Measurements from ENCODE around the gene ANAPC2.

The ANAPC2 gene

DNA sequence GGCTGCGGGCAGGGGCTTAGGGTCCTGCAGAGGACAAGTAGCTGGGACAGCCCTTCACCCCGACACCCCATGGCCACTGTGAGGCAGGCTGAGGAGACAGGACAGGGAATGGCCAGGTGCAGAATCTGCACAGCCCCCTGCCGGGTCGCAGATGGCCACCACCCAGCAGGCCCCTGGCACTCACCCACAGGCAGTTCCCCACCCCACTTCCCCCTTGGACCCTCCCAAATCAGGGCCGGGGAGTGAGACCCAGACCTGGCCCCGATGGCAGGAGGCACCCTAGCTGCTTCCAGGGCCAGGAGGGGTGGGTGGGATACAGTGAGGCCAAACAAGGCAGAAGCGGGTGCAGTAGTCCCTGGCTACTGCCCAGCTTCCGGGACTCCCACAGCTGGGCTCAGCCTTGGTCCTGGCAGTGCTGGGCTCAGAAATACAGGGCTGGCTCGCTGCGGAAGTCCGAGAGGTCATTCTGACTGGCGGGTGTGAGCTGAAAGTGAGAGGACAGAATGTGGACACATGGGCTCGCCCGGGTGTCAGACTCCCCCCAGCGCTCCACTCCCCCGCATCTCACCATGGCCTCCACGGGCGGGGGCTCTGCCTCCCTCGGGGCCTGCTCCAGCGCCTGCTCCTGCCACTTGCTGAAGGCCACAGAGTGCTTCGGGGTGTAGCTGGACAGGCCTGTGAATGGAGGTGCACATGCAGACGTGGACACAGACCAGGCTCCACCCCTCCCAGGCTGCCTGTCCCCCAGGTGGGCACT lies 3.5 kb upstream of the ANAPC2 start:
- DNase-seq = no peak

DNA sequence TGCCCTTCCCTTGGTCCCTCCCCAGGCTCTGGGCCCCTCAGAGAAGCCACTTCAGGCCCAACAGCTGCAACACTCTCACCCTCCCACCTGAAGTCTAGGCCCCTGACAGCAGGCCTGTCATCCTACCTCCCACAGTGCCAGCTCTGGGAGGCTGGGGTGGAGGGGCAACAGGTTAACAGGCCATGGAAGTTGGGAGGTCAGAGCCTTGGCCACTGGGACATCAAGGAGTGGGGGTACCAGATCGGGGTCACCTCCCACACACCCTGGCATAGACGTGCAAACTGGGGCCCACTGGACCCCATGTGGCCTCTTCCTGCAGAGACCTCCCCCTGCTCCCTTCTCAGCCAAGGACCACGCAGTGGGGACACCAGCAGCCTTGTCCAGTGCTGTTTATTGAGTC lies 2.9 kb upstream of the ANAPC2 start:
- DNase-seq = no peak

DNA sequence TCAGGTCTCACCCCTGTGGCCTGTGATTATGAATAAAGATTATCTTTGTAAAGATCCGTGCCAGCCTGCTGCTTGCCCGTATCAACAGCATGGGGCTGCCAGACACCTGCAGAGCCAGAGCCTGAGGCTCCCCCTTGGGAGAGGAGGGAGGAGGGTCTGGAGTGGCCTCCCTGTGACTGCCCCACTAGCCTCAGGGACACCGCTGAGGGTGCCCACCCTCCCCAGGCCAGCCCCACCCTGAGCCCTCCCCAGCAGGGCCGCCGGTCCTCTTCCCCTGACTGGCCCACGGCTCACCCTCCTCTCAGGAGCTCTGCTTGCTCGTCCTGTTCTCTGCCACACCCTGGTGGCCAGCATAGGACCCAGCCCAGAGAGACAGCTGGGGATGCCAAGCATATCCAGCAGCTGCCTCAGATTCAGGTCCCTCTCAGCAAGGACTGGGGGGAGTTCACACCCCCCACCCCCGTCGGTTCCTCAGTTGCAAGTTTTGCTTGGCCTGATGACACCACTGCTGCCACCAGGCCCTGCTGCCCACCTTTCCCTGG lies 2.0 kb upstream of the ANAPC2 start:
- DNase-seq = no peak

DNA sequence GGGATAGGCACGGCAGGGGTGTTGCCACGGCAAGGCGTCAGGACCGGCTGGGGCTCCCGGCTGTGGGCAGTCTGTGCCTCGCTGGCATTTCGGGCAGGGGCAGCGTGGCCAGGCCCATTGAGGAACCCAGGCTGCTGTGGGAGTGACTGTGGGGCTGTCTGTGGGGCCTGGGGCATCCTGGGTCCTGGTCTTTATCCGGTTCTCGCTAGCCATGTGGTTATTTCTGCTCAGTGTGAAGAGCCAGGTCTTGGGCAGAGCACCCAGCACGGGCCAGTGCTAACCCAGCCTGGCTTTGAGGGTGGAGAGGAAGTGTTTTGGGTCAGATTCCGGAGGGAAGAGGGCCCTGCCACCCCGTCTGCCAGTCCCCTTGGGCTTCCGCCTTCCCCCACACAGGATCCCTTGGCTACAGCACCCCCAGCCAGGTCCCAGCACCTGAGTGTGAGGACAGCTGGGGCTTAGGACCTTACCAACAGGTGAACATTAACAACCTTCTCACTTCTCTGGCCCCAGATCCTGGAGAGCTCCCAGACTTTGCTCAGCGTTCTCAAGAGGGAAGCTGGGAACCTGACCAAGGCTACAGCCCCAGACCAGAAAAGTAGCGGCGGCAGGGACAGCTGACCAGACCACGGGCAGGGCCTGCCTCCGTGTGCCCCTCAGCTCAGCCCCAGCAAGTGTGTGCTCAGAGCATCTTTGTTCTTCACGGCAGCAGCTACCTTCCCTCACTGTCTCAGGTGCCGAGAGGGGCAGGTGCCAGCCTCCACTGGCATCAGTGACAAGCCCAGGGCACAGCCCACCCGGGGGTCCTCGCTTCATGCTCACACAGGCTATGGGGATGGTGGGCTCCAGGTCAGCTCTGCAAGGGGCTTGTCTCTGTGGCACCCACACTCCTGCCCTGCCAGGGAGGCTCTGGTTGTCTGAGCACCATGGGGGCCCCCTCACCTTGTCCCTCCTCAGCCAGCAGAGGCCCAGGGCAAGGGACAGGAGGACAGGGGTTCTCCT lies 1.2 kb upstream of the ANAPC2 start:
- DNase-seq = no peak

DNA sequence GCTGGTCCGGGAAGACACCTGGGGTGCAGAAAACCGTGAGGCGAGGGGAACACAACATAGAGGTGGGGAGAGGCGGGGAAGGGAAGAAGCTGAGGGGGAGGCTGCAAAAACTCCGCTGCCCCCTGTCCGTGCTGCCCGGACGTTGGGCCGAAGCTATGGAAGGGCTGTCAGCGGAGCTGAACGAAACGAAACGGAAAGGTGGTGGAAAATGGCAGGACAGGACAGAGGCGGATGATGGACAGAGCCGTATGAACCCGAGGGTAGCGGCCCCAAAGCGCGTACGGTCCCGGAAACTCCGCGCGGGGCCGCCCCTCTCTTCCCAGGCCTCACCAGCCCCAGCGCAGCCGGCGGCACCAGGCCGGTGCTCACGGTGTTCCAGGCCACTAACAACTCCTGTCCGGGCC lies 272 bp downstream of the ANAPC2 start:
- no peak for DNase-seq

DNA sequence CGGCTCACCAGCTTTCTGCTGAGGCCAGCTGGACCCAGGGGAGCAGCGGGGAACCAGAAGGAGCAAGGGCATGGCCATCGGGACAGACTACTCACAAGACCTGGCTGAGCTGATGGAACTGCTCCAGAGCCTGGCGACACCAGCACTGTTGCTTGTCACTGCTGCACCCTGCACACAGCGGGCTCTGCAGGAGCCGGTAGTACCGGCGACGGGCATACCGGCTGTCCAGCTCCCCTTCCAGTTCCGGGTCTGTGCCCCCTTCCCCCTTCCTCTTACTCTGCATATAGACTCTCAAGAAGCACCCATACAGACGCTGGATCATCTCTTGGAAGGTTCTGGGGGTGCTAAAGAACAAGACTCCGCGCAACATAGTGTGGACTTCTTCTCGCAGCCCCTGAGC lies 974 bp downstream of the ANAPC2 start:
- no peak for DNase-seq

DNA sequence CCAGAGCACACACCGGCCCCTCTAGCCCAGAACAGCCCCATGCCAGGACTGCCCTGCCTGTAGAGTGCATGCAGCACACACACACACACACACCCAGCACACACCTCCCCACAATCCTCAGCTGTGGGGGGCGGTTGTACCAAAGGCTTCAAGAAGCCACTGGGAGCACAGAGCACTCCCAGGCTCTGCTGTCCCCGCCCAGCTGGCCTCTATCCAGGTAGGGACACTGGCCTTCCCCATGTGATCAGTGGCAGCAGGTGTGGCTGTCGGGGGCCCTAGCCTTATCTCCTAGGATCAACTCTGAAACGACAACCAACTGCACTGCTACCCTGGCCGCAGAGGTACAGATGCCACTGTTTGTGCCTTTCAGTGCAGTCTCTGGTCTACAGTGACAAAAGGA lies 2.0 kb downstream of the ANAPC2 start:
- DNase-seq = no peak

DNA sequence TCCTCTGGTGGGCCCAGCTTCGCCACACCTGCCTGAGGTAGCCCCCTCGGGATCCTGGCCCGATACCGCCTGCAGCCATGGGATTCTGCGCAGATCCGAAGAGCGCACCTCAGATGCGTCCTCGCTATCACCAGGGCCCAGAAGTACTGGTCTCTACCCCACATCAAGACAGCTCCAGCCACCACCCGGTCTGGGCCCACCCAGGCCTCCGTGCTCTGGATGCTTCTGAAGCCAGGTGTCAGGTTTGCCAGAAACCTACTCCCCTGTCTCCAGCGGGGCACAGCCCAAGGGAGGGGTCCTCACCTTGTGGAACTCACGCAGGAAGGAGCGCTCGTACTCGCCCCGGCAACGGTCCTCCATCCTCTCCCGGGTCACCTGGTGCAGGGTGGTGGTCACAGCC lies 2.4 kb downstream of the ANAPC2 start:
- no peak for DNase-seq

DNA sequence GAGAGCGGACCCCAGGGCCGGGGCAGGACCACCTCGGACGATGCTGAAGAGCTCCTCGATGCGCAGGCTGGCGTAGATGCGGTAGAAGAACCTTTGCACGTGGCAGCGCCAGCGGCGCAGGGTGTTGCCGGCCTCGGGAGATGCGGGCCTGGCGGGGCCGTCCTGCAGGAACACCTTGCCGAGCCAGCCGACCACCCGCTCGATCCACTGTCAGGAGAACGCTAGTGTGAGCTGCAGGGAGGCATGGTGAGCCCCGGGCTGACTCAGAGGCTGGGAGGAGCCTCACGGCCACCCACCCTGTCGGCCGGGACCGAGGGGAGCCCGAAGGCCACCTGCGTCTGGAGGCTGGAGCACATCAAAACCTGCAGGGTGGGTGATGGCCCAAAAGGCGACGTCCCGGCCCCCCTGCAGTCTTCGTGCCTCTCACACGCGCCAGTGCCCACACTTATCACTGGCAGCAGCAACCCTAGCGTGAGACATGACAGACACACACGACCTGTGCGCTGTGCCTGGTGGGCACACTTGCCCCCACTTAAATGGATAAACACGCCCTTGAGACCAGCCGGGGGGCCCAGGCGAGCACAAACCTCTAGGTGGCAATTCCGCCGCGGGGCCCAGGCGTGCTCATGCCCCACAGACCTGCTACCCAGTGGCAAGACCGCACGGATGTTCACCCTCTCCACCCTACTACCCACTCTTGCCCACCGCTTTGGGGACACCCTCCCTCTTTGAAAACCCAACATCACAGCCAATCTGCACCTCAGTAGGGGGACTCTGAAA lies 3.3 kb downstream of the ANAPC2 start:
- DNase-seq = no peak

DNA sequence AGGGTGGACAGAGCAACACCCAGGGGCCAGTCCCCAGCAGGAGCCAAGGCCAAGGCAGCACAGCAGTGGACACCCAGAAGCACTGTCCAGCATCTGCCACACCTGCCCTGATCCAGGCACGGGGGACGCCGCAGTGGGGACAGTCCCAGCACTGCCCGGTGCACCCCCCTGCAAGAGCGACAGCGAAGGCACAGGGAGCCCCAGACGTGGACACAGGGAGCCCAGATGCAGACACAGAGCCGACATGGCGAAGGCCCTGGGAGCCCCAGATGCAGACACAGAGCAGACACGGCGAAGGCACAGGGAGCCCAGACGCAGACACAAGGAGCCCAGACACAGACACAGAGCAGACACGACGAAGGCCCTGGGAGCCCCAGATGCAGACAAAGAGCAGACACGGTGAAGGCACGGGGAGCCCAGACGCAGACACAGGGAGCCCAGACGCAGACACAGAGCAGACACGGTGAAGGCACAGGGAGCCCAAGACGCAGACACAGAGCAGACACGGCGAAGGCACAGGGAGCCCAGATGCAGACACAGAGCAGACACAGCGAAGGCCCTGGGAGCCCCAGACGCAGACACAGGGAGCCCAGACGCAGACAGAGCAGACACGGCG lies 4.3 kb downstream of the ANAPC2 start:
- DNase-seq = no peak

DNA sequence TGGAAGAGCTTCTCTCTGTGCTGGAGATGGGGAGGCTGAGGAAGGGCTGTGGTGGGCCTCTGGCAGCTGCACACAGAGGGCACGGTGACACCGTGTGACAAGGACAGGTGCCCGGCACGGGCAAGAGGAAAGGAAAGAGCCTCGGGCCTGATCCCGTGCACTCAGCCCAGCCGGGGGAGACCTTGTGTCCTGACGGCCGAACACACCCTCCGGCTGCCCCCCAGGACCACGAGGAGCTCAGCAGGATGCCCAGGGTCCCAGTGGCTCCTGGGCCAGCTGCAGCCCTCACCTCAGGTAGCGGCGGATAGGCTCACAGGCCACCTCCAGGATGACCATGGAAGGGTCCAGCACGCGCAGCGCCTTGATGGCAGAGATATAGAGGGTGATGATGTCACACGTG lies 5.5 kb downstream of the ANAPC2 start:
- DNase-seq = no peak

DNA sequence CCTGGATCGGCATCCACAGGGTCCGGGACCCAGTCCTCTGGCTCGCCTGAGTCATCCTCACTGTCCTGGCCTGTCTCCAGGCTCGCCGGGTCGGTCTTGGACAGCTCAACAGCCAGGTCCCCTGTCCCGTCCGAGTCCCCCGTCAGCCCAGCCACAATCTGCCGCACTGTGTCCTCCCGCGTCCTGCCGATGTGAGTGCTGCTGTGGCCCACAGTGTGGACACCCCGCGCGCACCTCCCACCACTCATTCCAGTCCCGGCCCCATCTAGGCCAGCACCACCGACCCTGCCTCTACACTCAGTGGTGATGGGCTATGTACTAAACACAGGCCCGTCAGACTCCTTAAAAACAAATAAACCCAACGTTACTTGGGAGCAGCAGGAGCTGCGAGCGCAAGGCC lies 6.7 kb downstream of the ANAPC2 start:
- DNase-seq = no peak

DNA sequence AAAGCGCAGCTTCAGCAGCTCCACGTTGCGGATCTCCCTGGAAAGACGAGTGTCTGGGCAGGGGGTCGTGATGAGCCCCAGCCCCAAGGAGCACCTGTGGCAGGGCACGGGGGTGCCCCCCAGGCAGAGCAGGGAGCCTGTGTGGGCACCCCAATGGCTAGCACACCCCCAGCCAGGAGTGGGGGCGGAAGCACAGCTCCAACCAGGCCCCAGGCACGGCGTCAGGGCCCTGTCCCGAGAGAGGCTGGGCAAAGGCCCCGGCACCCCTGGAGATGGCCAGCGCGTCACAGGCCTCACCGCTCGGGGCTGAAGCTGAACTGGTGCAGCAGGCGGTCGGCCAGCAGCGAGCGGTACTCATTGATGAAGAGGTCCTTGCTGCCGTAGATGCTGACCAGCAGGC lies 7.9 kb downstream of the ANAPC2 start:
- DNase-seq = no peak

DNA sequence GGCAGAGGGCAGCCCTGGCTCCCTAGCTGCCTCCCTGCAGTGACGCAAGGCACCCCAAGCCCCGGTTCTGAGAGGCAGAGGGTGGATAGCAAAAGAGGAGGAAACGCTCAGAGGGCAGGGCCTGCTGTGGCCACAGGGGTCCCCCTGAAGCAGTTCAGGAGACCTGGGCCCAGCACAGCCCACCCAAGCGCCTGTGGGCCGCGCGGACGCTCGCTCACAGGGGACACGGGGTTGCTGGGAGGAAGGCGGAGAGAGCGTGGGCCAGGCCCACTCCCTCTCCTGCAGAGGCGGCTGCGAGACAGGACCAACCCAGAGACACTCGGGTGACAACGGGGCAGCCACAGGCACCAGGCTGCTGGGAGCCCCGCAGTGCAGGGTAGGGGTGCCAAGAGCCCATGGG lies 8.6 kb downstream of the ANAPC2 start:
- no peak for DNase-seq

DNA sequence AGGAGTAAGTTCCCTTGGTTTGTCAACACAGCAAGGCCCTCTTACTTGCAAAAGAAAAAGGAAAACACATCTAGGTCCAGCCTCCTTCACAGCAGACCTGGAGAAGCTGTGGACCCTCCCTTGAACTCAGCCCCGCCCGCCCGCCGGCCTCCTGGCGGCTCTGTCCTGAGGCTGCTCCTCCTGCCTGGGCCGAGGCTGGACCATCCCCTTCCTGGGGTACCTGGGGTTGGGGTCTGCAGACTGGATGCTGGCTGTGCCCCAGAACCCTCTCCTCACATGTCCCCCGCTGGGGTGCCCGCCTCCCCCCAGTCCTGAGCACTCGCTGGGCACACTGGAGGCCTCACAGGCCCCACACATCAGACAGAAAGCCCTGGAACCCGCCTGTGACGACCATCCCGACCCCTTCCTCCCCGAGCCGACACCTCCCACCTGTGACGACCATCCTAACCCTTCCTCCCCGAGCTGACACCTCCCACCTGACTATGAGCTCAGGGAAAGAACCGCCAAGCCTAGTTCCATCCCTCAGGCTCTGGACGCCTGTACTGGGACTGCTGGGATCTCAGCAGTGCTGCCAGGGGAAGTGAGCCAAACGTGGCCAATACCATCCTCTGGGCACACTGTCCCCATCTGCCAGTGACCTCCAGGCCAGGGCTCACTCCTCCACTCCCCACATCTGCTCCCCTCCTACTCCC lies 9.3 kb downstream of the ANAPC2 start:
- DNase-seq = no peak

DNA sequence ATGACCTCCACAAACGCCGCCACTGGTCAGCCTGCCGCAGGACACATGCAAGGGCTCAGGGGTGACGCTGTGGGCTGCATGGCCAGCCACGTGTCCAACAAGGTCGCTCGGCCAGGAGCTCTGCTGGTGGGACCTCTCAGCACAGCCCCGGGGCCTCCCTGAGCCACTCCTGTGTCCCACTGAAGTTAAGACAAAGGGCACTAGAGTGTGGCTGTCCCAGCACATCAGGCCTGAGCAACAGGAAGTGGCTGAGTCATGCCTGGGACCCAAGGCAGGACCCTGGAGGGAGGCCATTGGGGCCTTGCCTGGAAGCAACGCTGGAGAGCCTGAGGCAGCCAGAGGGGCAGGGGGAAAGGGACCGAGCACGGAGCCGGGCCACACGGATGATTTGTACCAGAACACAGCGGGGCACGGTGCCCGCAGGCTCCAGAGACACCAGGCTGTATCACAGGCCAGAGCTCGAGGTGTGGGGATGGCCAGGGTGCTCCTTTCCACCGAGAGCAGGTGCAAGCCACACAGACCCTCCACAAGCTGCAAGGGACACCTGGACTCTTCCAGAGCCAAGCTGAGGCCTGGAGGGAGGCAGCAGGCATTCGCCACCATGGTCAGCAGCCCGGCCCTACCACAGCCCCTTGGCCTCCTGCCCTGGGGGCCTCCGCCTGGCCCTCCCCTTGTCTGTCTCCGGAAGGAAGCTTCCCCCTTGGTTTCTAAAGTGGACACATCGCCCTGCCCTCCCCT lies 10.0 kb downstream of the ANAPC2 start:
- DNase-seq = no peak

DNA sequence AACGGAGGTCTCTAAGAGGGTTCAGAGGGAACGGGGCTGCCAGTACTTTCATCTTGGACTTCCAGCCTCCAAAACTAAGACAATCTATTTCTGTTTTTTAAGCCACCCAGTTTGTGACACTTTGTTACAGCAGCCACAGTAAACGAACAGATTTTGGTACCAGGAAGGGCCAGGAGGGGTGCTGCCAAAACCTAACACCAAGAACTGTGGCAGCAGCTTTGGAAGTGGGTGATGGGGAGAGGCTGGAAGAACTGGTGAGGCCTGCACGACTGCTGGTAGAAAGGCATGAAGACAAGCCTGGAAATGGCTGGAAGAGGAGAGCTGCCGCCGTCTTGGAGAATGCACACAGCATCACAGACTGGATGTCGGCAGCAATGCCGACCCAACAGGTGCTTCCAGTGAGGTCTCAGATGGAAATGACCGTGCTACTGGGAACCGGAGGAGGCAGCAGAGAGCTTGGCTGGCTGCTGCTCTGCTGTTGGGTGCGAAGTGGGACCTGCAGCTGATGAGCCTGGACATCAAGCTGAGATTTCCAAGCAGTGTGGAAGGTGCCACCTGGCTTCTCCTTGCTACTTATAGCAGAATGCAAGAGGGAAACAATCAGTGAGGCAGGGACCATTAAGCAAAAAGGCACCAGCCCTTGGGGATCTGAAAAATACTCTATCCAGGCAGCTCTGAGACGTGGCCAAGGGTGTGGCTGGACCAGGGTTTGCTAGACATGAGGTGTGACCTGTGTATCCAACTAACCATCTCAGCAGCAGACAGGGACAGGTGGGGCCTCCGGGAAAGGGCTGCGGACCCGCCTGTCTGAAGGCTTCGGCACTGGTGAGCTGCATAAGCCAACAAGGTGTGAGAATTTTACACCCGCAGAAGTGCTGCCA lies 11.8 kb downstream of the ANAPC2 start:
- DNase-seq = no peak

DNA sequence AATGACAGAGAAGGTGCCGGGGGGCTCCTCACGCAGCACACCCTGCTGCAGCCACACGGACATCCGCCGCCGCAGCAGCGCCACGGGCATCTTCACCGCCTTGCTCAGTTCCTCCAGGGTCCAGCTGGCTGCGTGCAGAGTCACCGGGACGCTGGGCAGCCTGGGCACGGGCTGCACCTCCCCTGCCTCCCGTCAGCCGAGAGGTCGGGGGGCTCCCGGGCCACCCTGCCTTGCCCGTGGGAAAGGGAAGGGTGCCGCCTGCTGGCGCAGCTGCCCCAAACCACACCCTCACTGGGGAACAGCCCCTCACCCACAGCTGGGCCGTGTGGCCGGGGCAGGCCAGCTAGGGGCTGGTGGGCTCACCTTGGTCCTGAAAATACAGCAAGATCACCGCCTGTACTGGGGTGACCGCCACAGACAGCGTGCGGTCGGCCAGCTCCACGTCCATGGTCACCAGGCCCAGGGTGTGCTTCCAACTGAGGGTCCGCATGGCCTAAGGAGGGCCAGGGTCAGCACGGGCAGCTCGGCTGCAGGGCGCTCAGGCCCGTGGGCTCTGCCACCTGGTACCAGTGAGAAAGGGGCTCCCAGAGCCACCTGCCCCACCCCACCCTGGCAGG lies 12.9 kb downstream of the ANAPC2 start:
- DNase-seq = no peak

DNA sequence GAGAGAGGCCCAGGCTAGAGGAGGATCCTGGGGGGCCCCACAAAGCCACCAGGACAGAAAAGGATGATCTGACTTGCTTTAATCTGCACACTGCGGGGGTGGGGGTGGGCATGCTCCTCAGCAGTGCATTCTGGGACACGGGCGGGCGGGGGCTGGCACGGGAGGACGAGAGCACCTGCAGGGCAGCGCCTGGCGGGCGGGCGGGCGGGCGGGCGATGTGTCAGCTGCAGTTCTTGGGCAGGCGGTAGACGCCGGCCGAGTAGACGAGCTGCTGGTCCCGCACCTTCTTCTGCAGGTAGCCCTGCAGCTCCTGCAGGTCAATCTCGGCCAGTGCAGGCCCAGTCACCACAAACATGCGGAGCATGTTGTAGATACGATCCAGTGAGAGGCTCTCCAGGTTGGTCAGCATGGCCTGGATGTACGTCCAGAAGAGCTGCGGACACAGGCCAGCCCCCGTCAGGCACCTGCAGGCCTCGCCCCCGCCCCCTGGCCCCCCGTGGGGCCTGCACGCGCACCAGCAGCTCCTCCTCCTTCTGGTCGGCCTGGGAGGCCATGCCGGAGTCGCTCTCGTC lies 13.6 kb downstream of the ANAPC2 start:
- no peak for DNase-seq
